ENCODE results near the gene FBXO45.
"Not testable (repeated sequence)": the region's sequence is repeated elsewhere in the genome, so short reads cannot be mapped to it uniquely, and the experiment has no call there.

FBXO45 gene, protein sequence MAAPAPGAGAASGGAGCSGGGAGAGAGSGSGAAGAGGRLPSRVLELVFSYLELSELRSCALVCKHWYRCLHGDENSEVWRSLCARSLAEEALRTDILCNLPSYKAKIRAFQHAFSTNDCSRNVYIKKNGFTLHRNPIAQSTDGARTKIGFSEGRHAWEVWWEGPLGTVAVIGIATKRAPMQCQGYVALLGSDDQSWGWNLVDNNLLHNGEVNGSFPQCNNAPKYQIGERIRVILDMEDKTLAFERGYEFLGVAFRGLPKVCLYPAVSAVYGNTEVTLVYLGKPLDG

DNA sequence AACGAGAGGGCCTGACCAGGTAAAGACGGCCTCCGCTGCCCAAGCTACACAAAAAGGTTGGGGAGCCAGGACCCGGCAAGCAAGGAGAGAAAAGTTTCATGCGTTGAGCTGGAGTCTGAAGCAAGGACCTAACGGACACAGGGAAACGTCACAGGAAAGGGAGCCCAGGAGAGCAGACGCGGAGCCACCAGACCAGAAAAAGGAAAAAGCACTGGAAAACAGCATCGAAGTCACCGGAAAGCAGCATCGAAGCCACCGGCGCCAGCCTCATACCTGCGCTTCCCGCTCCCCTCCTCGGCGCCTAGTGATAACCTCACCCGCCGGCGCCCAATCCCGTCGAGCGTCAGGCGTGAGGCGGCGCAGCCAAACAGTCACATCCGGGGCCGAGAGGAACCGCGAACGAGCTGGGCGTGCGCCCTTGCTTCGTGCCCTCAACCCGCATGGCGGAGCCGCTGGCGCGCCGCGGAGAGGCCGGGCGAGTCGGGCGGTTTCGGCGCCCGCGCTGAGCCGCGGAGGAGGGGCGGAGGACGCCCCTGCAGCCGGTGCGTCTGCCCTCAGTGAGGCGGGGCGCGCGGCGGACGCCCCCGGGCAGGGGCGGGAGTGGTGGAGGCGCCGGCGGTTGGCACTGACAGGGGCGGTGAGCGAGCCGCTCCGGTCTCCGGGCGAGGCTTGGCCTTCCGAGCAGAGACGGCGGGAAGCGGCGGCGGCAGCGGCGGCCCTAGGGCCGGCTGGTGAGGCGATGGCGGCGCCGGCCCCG lies at the start of gene FBXO45, which contains the start of gene WDR53:
Gene FBXO45 (plus strand): TSS at position 415 of the 757 bp plus-strand sequence. CDS start 325 bp downstream, at position 740.
Gene WDR53 (minus strand): TSS at position 309 of the 757 bp plus-strand sequence. CDS start 7,079 bp downstream, outside the sequence.
- peak; percentile 97 for DNase-seq

DNA sequence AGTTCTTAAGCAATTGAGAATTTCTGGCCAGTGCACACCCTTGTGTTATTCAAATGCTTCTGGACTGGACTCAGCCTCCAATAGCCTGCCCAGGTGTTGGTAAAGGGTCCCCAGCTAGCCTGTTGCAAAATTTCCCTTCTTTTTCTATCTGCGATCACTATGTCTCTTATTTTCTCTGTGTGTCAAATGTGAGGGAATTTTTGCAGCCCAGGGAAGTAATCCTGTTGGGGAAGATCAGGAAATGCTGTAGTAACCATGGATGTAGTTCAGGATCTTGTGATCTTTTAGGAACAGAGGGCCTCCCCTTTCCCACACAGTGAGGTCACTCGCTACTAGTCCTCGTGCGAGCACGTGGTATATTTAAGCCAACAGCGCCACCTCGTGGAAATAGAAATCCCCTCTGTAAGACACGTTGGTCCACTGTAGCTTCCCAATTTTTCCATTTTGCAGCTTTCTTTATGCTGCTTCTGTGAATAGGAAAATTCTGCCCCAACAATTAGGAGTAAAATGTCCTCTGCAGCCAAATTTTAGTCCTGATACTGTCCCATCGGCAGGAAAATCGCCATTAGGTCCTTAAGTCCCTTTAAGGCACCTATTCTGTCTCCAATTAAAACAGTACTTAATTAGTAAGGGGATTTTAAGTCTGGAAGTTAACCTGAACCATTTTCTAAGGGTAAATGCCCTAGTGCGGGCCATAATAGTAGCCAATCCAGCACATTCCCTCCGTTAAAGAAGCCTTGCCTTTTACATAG lies 49.3 kb upstream of the FBXO45 start:
- DNase-seq = peak; percentile 80

DNA sequence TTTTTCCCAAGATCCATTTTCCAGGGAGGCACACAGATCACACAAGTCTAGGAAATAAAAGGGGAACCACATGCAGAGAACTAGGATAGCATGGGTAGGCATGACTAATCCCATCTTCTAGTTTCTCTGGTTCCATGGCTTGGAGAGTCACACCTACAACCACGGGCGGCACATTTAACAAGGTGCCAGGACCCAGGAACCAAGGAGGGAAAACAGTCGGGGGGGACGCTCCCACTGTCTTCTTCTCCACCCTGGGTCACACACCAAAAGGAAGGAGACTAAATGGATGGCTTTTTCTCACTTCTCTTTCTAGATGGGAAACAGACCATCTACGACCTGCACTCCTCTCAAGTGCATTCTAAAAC lies 48.8 kb upstream of the FBXO45 start:
- peak; percentile 51 for DNase-seq

- DNase-seq = not testable (repeated sequence)
Measured at GRCh38 chr3:196521291-196521690, 47.2 kb upstream of the FBXO45 start.

GRCh38 chr3:196523841-196524240 lies 44.6 kb upstream of the FBXO45 start:
- no peak for DNase-seq

DNA sequence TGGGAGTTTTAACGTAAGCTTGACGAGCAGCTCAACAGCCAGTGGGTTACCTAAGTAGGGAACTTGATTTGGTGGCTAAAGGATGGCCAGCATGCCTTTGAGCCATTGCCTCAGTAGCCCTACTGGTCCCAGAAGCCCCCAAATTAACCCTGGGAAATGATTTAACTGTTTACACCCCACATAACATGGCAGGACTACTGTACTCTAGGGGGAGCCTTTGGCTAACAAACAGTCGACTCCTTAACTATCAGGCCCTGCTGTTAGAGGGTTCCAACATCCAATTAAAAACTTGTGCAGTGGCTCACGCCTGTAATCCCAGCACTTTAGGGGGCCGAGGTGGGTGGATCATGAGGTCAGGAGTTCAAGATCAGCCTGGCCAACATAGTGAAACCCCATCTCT lies 43.9 kb upstream of the FBXO45 start:
- DNase-seq = no peak

DNA sequence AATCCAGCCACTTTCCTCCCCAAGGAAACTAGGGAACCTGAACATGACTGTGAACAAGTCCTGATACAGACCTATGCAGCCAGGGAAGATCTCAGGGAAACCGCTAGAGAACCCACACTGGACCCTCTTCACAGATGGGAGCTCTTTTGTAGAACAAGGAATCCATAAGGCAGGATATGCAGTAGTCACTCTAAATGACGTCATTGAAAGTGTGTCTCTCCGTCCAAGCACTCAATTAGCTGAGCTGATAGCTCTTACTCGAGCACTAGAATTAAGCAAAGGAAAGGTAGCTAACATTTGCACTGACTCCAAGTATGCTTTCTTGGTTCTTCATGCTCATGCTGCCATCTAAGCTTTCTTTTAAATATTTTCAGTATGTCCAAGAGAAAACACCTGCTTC lies 43.3 kb upstream of the FBXO45 start:
- DNase-seq = no peak

DNA sequence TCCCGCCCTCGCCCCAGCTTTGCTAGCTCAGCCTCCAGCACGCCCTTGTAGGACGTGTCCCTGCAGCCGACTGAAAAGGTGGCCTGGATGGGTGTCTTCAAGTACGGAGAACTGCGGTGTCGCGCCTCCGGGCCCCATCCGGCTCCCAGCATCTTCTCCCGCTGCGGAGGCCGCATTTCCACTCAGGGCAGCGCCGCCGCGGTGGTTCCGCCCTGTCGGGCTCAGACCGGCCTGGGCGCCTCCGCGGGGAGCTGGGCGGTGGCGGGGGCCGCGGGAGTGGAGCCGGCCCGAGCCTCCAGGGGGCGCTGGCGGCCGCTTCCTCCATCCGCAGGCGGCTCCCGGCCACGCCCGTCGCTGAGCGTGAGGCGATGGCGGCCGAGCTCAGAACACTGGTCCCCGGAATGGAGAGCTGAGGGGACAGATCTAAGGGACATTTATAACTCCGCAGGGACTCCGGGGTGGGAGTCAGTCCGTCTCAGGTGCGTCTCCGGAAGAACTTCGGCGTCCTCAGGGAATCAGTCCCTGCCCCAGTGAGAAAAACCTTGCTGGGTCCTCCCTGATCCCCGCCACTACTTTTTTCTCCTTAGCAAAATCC lies 39.7 kb upstream of the FBXO45 start:
- peak; percentile 91 for DNase-seq

DNA sequence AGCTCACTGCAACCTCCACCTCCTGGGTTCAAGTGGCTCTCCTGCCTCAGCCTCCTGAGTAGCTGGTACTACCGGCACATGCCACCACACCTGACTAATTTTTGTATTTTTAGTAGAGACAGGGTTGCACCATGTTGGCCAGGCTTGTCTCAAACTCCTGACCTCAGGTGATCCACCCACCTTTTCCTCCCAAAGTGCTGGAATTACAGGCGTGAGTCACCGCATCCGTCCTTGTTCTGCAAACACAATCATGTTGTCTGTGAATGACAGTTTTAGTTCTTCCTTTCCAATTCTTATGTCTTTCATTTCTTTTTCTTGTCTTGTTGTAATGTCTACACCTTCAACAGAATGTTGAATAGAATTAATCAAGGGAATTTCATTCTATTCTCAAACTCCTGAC lies 37.0 kb upstream of the FBXO45 start:
- no peak for DNase-seq

DNA sequence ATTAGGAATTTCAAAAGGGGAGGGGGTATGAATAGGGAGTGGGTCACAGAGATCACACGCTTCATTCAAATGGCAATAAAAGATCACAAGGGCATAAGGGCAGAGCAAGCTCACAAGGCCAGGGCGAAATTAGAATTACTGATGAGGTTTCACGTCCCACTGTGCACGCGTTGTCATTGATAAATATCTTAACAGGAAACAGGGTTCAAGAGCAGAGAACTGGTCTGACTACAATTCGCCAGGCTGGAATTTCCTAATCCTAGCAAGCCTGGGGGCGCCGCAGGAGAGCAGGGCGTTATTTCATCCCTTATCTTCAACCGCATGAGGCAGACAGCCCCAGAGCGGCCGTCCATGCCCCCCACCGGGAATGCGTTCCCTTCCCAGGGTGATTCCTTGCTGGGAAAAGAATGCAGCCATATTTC lies 35.2 kb upstream of the FBXO45 start:
- no peak for DNase-seq

GRCh38 chr3:196537319-196537984 lies 31.0 kb upstream of the FBXO45 start:
- DNase-seq = peak; percentile 80

GRCh38 chr3:196541684-196542445 lies 26.6 kb upstream of the FBXO45 start:
- DNase-seq = no peak

DNA sequence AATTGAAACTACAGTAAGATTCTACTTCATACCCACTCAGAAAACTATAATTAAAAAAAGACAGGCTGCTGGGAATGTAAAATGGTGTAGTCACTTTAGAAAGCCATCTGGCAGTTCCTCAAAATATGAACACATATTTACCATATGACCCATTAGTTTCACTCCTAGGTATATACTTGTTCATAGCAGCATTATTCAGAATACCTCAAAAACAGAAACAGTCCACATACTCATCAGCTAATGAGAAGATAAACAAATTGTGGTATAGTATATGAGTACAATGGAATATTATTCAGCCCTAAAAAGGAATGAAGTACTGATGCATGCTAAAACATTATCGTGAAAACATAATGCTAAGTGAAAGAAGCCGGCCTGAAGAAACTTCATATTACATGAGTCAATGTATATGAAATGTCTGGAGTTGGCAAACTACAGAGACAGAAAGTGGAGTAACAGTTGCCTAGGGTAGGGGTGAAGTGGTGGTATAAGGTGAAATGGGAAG lies 23.9 kb upstream of the FBXO45 start:
- DNase-seq = no peak

GRCh38 chr3:196546537-196546936 lies 21.9 kb upstream of the FBXO45 start:
- no peak for DNase-seq

- no peak for DNase-seq
Measured at GRCh38 chr3:196547067-196547466, 21.4 kb upstream of the FBXO45 start.

GRCh38 chr3:196549312-196549711 lies 19.1 kb upstream of the FBXO45 start:
- DNase-seq = not testable (repeated sequence)

GRCh38 chr3:196550172-196550571 lies 18.3 kb upstream of the FBXO45 start:
- DNase-seq = not testable (repeated sequence)

- DNase-seq = no peak
Measured at GRCh38 chr3:196552253-196552652, 16.2 kb upstream of the FBXO45 start.

DNA sequence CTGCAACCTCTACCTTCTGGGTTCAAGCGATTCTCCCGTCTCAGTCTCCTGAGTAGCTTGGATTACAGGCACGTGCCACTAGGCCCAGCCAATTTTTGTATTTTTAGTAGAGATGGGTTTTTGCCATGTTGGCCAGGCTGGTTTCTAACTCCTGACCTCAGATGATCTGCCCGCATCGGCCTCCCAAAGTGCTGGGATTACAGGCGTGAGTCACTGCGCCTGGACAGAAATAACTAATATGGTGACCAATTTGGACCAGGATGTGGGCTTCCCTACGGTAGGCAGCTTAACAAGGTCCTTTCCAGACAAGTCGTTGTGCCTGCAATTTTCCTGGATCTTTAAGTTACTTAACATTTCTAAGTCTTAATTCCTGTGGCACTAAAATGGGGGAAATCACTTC lies 14.9 kb upstream of the FBXO45 start:
- DNase-seq = no peak

GRCh38 chr3:196554205-196554604 lies 14.3 kb upstream of the FBXO45 start:
- no peak for DNase-seq

DNA sequence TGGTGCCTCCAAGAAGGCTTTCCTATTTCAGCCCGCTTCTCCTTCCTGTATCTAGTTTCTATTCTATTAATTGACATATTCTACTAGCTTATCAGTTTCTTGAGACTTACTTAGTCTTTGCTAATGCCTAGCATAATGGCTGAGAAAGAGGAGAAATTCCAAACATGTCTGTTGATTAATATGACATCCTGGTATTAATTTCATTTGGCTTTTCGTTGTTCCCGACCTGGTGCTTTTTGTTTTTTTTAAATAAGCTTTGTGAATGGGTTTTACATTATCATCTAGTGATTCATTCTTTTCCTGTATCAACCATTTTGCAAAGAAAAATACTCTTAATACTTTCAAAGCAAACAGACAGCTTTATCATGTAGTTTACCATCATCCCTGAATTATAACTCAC lies 13.2 kb upstream of the FBXO45 start:
- no peak for DNase-seq

DNA sequence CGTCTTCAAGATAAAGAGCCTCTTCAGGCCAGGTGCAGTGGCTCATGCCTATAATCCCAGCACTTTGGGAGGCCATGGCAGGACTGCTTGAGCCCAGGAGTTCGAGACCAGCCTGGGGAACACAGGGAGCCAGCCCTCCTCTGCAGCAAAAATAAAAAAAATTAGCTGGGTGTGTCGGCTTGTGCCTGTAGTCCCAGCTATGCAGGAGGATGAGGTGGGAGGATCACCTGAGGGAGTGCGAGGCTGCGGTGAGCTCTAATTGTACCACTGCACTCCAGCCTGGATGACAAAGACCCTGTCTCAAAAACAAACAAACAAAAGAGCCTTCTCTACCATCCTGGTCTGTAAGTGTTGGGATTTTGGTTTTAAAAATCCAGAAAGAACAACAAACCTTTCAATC lies 11.2 kb upstream of the FBXO45 start:
- DNase-seq = no peak

Measured in activated CD4-positive, alpha-beta T cell treated with anti-CD3 and anti-CD28 coated beads for 48 hours (primary cell).